Kidney capillary endothelial cell (primary cell): ENCODE data around the gene GABBR1.

Source experiments
- DNase-seq: peaks from one replicate; pipeline ENCODE4 v3.0.0-alpha.2; 2018; ENCODE audit warnings: low spot score

Gene GABBR1

GRCh38 chr6:29653452-29654038 is 20.6 kb upstream of the GABBR1 start:
- peak; percentile 66 for DNase-seq

GRCh38 chr6:29652198-29652584 is 19.2 kb upstream of the GABBR1 start:
- DNase-seq, result no peak

- peak; percentile 51 for DNase-seq
Measured at GRCh38 chr6:29651413-29652197, 18.6 kb upstream of the GABBR1 start.

- peak; percentile 93 for DNase-seq
Measured at GRCh38 chr6:29649701-29650673, 17.0 kb upstream of the GABBR1 start.

GRCh38 chr6:29647927-29648642 is 15.1 kb upstream of the GABBR1 start:
- DNase-seq, result peak; percentile 44

GRCh38 chr6:29641430-29642148 is 8.6 kb upstream of the GABBR1 start:
- DNase-seq, result no peak

GRCh38 chr6:29637247-29637646 is 4.3 kb upstream of the GABBR1 start:
- DNase-seq, result no peak

GRCh38 chr6:29633534-29633905 is 537 bp upstream of the GABBR1 start:
- DNase-seq, result no peak

- DNase-seq, result no peak
Measured at GRCh38 chr6:29631860-29632731, 887 bp downstream of the GABBR1 start.

GRCh38 chr6:29631209-29631810 is 1.7 kb downstream of the GABBR1 start:
- no peak for DNase-seq

- DNase-seq, result no peak
Measured at GRCh38 chr6:29630315-29630714, 2.7 kb downstream of the GABBR1 start.

GRCh38 chr6:29629571-29629970 is 3.4 kb downstream of the GABBR1 start:
- DNase-seq, result no peak

GRCh38 chr6:29628419-29629281 is 4.3 kb downstream of the GABBR1 start:
- DNase-seq, result peak; percentile 56

- DNase-seq, result no peak
Measured at GRCh38 chr6:29627755-29628418, 5.1 kb downstream of the GABBR1 start.

- DNase-seq, result no peak
Measured at GRCh38 chr6:29626948-29627754, 5.8 kb downstream of the GABBR1 start.

- no peak for DNase-seq
Measured at GRCh38 chr6:29625337-29625930, 7.5 kb downstream of the GABBR1 start.

- DNase-seq, result no peak
Measured at GRCh38 chr6:29624520-29624961, 8.4 kb downstream of the GABBR1 start.
